ENCODE results near the gene RASA3.

DNA sequence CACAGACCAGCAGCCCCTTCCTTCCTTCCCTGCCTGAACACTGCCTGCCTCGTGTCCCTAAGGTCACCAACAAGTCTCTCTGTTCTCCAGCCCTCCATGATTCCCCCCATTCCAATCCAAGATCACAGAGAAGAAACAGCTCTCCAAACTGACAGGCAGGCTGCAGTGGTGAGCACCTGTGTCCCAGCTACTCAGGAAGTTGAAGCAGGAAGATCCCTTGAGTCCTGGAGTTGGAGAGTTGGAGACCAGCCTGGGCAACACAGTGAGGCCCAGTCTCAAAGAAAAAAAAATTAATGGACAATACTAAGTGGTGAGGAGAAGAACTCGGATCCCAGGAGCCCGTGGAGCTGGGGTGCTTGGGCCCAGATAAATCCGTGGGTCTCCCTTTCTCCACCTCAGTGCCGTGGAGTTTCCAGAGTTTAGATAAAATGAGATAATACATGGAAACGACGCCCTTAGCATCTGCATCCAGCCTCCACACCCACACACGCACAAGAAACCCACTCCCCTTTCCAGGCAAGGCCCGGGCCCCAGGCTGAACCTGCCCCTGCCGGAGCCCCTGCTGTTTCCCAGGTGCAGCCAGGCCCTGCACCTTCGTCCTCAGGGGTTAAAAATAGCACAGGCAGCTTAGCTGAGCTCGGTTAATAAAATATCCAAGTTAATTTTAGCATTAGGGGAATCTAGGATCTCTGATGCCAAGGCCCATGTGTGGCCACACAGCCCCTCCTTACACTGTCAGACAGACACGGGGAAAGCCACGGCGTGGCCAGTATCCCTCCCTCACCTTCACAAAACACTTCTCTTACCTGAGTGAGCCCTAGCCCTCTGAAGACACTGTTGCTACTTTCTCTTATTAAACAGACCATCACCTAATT, 4.7 kb downstream of the RASA3 start:
- TF ChIP-seq, protein P1, sequence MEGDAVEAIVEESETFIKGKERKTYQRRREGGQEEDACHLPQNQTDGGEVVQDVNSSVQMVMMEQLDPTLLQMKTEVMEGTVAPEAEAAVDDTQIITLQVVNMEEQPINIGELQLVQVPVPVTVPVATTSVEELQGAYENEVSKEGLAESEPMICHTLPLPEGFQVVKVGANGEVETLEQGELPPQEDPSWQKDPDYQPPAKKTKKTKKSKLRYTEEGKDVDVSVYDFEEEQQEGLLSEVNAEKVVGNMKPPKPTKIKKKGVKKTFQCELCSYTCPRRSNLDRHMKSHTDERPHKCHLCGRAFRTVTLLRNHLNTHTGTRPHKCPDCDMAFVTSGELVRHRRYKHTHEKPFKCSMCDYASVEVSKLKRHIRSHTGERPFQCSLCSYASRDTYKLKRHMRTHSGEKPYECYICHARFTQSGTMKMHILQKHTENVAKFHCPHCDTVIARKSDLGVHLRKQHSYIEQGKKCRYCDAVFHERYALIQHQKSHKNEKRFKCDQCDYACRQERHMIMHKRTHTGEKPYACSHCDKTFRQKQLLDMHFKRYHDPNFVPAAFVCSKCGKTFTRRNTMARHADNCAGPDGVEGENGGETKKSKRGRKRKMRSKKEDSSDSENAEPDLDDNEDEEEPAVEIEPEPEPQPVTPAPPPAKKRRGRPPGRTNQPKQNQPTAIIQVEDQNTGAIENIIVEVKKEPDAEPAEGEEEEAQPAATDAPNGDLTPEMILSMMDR (IDR thresholded peaks at IDR 0.05) = no peak
- TF ChIP-seq POLR2A (IDR thresholded peaks at IDR 0.05) = no peak
